ELF-1 (cell line): ENCODE results near the gene MYO1D.
"Not testable (repeated sequence)": the region's sequence is repeated elsewhere in the genome, so short reads cannot be mapped to it uniquely, and the experiment has no call there.

Experiments used
- DNase-seq: peaks from one replicate; pipeline ENCODE4 v3.0.0-alpha.2; 2016; ENCODE audit warnings: low read depth, low spot score

MYO1D gene

GRCh38 chr17:32894245-32894644, 17.3 kb upstream of the MYO1D start:
- peak; percentile 16 for DNase-seq

- DNase-seq, result not testable (repeated sequence)
These were observed 10.5 kb upstream of the MYO1D start for GRCh38 chr17:32887410-32887809.

GRCh38 chr17:32886951-32887350, 10.0 kb upstream of the MYO1D start:
- DNase-seq, result peak; percentile 16

- no peak for DNase-seq
These were observed 5.8 kb upstream of the MYO1D start for GRCh38 chr17:32882734-32883133.

- no peak for DNase-seq
These were observed 5.1 kb upstream of the MYO1D start for GRCh38 chr17:32882029-32882428.

- no peak for DNase-seq
These were observed 3.9 kb upstream of the MYO1D start for GRCh38 chr17:32880671-32881453.

- no peak for DNase-seq
These were observed 2.2 kb upstream of the MYO1D start for GRCh38 chr17:32879134-32879533.

- DNase-seq, result no peak
These were observed 1.3 kb upstream of the MYO1D start for GRCh38 chr17:32878211-32878610.

- peak; percentile 86 for DNase-seq
These were observed 340 bp upstream of the MYO1D start for GRCh38 chr17:32877164-32877764.

- no peak for DNase-seq
These were observed 954 bp downstream of the MYO1D start for GRCh38 chr17:32875923-32876416.

- no peak for DNase-seq
These were observed 1.6 kb downstream of the MYO1D start for GRCh38 chr17:32875230-32875917.

- DNase-seq, result no peak
These were observed 3.8 kb downstream of the MYO1D start for GRCh38 chr17:32873114-32873513.

- no peak for DNase-seq
These were observed 5.2 kb downstream of the MYO1D start for GRCh38 chr17:32871746-32872145.

- no peak for DNase-seq
These were observed 6.0 kb downstream of the MYO1D start for GRCh38 chr17:32870969-32871368.

- DNase-seq, result no peak
These were observed 6.8 kb downstream of the MYO1D start for GRCh38 chr17:32870027-32870670.

GRCh38 chr17:32869345-32870026, 7.4 kb downstream of the MYO1D start:
- DNase-seq, result no peak

GRCh38 chr17:32865141-32865540, 11.8 kb downstream of the MYO1D start:
- DNase-seq, result no peak

GRCh38 chr17:32863559-32863958, 13.4 kb downstream of the MYO1D start:
- DNase-seq, result no peak

- no peak for DNase-seq
These were observed 14.0 kb downstream of the MYO1D start for GRCh38 chr17:32862940-32863339.

- no peak for DNase-seq
These were observed 14.9 kb downstream of the MYO1D start for GRCh38 chr17:32861981-32862380.

GRCh38 chr17:32859857-32860525, 16.9 kb downstream of the MYO1D start:
- peak; percentile 45 for DNase-seq
